Transverse colon (tissue), 4 donors: ENCODE data around the gene POLRMT.

Source experiments
- POLR2AphosphoS5 ChIP-seq, 3 donors: sonication (generic); formaldehyde crosslinking; IDR thresholded peaks; one replicate each; pipeline ENCODE4 v1.6.1; 2016; ENCODE audit warnings: antibody characterized with exemption in 3 of 3
- TF ChIP-seq, protein P1 (sequence below), 5 experiments: fragments of 200-600 bp in 3 of 5; fragments of 450-650 bp in 2 of 5; sonication (generic) in 3 of 5; IDR thresholded peaks; 1 replicate in 2 of 5; 2 replicates in 3 of 5; pipeline ENCODE4 v1.5.1; 2016 to 2017; ENCODE audit warnings: antibody characterized with exemption in 5 of 5, inconsistent platforms in 3 of 5, mild to moderate bottlenecking in 2 of 5, moderate library complexity in 1 of 5

DNA sequence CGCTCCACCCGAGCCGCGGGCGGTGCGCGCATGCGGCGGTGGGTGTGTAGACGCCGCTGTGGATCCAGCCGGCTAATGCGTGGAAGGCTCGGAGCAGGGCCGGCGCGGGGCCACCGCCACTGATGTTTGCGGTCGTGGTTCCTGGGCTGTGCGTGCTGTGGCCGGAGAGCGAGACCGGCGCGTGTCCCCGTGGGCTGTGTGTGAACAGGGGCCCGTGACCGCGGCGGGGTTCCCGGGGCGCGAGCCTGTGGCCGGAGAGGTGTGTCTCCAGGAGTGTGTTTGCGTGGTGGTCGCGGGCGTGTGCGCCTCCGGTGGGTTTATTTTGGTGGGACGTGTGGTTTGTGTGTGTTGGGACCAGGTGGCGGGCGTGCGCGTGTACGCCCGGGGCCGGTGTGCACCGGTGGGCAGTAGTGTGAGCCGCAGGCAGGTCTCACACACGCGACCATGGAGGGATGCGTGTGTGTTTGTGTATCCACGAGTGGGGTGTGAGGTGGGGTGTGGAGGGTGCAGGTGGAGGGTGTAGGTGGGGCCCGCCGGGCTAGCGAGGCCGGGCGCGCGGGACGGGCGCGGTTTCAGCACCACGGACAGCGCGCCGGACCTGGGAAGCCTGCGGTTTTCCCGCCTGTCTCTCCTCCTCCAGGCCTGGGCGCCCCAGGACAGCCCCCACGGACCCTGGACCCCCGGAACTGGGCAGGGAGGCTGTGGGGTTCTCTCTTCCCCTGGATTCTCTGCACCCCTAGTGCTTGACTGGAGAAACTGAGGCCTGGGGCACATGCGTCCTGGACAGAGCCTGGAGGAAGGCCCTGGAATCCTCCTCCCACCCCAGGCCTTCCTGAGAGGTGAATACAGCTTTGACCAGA is 42.0 kb downstream of the POLRMT start:
- TF ChIP-seq, protein P1, sequence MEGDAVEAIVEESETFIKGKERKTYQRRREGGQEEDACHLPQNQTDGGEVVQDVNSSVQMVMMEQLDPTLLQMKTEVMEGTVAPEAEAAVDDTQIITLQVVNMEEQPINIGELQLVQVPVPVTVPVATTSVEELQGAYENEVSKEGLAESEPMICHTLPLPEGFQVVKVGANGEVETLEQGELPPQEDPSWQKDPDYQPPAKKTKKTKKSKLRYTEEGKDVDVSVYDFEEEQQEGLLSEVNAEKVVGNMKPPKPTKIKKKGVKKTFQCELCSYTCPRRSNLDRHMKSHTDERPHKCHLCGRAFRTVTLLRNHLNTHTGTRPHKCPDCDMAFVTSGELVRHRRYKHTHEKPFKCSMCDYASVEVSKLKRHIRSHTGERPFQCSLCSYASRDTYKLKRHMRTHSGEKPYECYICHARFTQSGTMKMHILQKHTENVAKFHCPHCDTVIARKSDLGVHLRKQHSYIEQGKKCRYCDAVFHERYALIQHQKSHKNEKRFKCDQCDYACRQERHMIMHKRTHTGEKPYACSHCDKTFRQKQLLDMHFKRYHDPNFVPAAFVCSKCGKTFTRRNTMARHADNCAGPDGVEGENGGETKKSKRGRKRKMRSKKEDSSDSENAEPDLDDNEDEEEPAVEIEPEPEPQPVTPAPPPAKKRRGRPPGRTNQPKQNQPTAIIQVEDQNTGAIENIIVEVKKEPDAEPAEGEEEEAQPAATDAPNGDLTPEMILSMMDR (IDR thresholded peaks at IDR 0.05), result no peak
- TF ChIP-seq POLR2AphosphoS5 (IDR thresholded peaks at IDR 0.05), result no peak
